WTC11 (cell line): Measurements from ENCODE around the gene RSPH3. TPM values are rescaled to one million over a fixed set of nuclear protein-coding genes. Genes with fewer than 3 reads are reported as not detected.

Experiments used
- AFF4 ChIP-seq: sonication (generic); formaldehyde crosslinking; IDR thresholded peaks from 2 replicates; pipeline ENCODE4 v1.8.1; 2023; ENCODE audit warnings: mild to moderate bottlenecking, missing genetic modification reagents, borderline replicate concordance
- ATF3 ChIP-seq: sonication (generic); formaldehyde crosslinking; conservative IDR thresholded peaks from 2 replicates; pipeline ENCODE4 v1.8.1; 2022; ENCODE audit warnings: mild to moderate bottlenecking, missing genetic modification reagents
- CBFB ChIP-seq: sonication (generic); formaldehyde crosslinking; IDR thresholded peaks from 2 replicates; pipeline ENCODE4 v1.8.1; 2022; ENCODE audit warnings: mild to moderate bottlenecking, low read depth, missing genetic modification reagents
- CREM ChIP-seq: sonication (generic); formaldehyde crosslinking; IDR thresholded peaks from 2 replicates; pipeline ENCODE4 v1.8.1; 2022; ENCODE audit warnings: mild to moderate bottlenecking, missing genetic modification reagents, moderate library complexity
- ELF4 ChIP-seq: sonication (generic); formaldehyde crosslinking; IDR thresholded peaks from 2 replicates; pipeline ENCODE4 v1.8.1; 2022; ENCODE audit warnings: low read depth, mild to moderate bottlenecking, moderate library complexity, missing genetic modification reagents
- FOXK1 ChIP-seq: sonication (generic); formaldehyde crosslinking; IDR thresholded peaks from 2 replicates; pipeline ENCODE4 v1.8.0; 2022; ENCODE audit warnings: mild to moderate bottlenecking, moderate library complexity, missing genetic modification reagents
- FOXP1 ChIP-seq: sonication (generic); formaldehyde crosslinking; IDR thresholded peaks from 2 replicates; pipeline ENCODE4 v1.8.0; 2022; ENCODE audit warnings: missing genetic modification reagents, mild to moderate bottlenecking, moderate library complexity, borderline replicate concordance
- NFYB ChIP-seq: sonication (generic); formaldehyde crosslinking; conservative IDR thresholded peaks from 2 replicates; pipeline ENCODE4 v1.8.0; 2022; ENCODE audit warnings: low read depth, missing genetic modification reagents
- NR2C2 ChIP-seq: sonication (generic); formaldehyde crosslinking; IDR thresholded peaks from 2 replicates; pipeline ENCODE4 v1.8.0; 2022; ENCODE audit warnings: mild to moderate bottlenecking, missing genetic modification reagents
- PREB ChIP-seq: sonication (generic); formaldehyde crosslinking; IDR thresholded peaks from 2 replicates; pipeline ENCODE4 v1.8.1; 2022; ENCODE audit warnings: mild to moderate bottlenecking, missing genetic modification reagents, moderate library complexity, borderline replicate concordance
- RELA ChIP-seq: sonication (generic); formaldehyde crosslinking; IDR thresholded peaks from 2 replicates; pipeline ENCODE4 v1.8.1; 2022; ENCODE audit warnings: missing genetic modification reagents, mild to moderate bottlenecking, borderline replicate concordance
- TEAD4 ChIP-seq: sonication (generic); formaldehyde crosslinking; IDR thresholded peaks from 2 replicates; pipeline ENCODE4 v1.8.0; 2022; ENCODE audit warnings: mild to moderate bottlenecking, missing genetic modification reagents
- ZMAT4 ChIP-seq: fragments of 250-450 bp; sonication (Bioruptor Pico); IDR thresholded peaks from 2 replicates; pipeline ENCODE4 v1.9.0; 2021; ENCODE audit warnings: mild to moderate bottlenecking
- ZNF232 ChIP-seq: sonication (generic); formaldehyde crosslinking; IDR thresholded peaks from 2 replicates; pipeline ENCODE4 v1.8.0; 2022; ENCODE audit warnings: mild to moderate bottlenecking, missing genetic modification reagents
- ZNF281 ChIP-seq: sonication (generic); formaldehyde crosslinking; IDR thresholded peaks from 2 replicates; pipeline ENCODE4 v1.8.0; 2023; ENCODE audit warnings: mild to moderate bottlenecking, missing genetic modification reagents
- ZNF317 ChIP-seq: sonication (generic); formaldehyde crosslinking; IDR thresholded peaks from 2 replicates; pipeline ENCODE4 v1.8.1; 2023; ENCODE audit warnings: low read depth, mild to moderate bottlenecking, moderate library complexity, missing genetic modification reagents, borderline replicate concordance
- ZNF671 ChIP-seq: fragments of 250-450 bp; sonication (Bioruptor Pico); IDR thresholded peaks from 2 replicates; pipeline ENCODE4 v1.8.0; 2021; ENCODE audit warnings: mild to moderate bottlenecking
- total RNA-seq: library from RNA; stranded (reverse); gene quantifications from 3 replicates; pipeline ENCODE4 v1.2.3, GENCODE V29; 2021
- TF ChIP-seq, protein P1 (sequence below): sonication (generic); formaldehyde crosslinking; IDR thresholded peaks from 2 replicates; pipeline ENCODE4 v1.8.1; 2023; ENCODE audit warnings: mild to moderate bottlenecking, missing genetic modification reagents, moderate library complexity
- TF ChIP-seq, protein P2 (sequence below): fragments of 250-450 bp; sonication (Bioruptor Pico); IDR thresholded peaks from 2 replicates; pipeline ENCODE4 v1.9.0; 2021; ENCODE audit warnings: moderate library complexity, mild to moderate bottlenecking, inconsistent platforms, borderline replicate concordance
- TF ChIP-seq, protein P3 (sequence below): fragments of 250-450 bp; sonication (Bioruptor Pico); IDR thresholded peaks from 2 replicates; pipeline ENCODE4 v1.9.0; 2021; ENCODE audit warnings: mild to moderate bottlenecking, borderline replicate concordance
- TF ChIP-seq, protein P4 (sequence below): sonication (generic); formaldehyde crosslinking; IDR thresholded peaks from 2 replicates; pipeline ENCODE4 v1.8.0; 2022; ENCODE audit warnings: mild to moderate bottlenecking, missing genetic modification reagents

Gene RSPH3
- total RNA-seq, 1 experiment from 2014 or later, result 3.2 TPM

DNA sequence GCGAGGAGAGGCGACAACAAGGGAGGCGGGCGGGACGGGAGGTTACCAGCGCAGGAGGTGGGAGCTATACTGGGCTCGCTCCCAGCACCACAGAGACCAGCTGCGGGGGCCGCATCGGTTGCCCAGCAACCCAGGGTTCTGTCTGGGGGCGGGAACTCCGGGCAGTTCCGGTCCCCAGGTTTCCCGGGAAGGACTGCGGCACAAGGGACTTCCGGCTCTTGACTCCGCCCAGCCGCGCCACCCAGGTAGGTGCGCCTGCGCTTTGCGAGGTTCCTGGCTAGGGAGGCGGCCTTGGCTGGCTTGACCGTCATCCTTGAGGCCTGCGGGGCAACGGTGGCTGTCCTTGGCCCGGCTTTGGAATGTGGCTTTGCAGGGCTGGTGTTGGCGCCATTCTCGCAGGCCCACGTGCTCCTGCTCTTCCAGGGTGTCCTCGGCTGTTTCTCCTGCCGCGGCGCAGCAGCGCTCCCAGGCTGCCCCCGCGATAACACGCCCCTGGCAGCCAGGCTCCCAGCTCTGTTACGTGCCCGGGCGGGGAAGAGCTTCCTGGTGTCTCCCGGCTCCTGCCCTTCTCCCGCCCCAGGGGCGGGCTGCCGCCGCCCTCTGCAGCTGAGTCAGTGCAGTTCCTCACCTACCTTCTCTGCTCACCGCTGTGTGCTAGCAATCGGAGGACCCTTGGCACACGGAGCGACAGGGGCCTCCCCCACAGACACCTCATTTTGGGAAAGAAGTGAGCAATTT lies at the start of gene RSPH3 (continued):
- TF ChIP-seq CREM (CRISPR knock-in tag) (peak; percentile 85; the same call in 1 of the 2 replicates), NFYB (CRISPR knock-in tag) (no peak), PREB (CRISPR knock-in tag) (peak; percentile 96), ZNF671 (CRISPR knock-in tag) (no peak), ZNF281 (no peak), ZNF317 (CRISPR knock-in tag) (no peak), ZNF232 (CRISPR knock-in tag) (peak; percentile 71; the same call in 1 of the 2 replicates), ZMAT4 (CRISPR knock-in tag) (no peak), RELA (peak; percentile 93), FOXP1 (peak; percentile 91), ELF4 (CRISPR knock-in tag) (no peak), AFF4 (CRISPR knock-in tag) (no peak), CBFB (CRISPR knock-in tag) (no peak; the same call in 1 of the 2 replicates), TEAD4 (CRISPR knock-in tag) (no peak), NR2C2 (no peak), ATF3 (CRISPR knock-in tag) (no peak), FOXK1 (CRISPR knock-in tag) (peak; percentile 69)
- TF ChIP-seq, protein P1, sequence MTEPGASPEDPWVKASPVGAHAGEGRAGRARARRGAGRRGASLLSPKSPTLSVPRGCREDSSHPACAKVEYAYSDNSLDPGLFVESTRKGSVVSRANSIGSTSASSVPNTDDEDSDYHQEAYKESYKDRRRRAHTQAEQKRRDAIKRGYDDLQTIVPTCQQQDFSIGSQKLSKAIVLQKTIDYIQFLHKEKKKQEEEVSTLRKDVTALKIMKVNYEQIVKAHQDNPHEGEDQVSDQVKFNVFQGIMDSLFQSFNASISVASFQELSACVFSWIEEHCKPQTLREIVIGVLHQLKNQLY (CRISPR knock-in tag), result 0 out of 2 replicates have a peak, but pooled peaks have one; percentile 52
- TF ChIP-seq, protein P2, sequence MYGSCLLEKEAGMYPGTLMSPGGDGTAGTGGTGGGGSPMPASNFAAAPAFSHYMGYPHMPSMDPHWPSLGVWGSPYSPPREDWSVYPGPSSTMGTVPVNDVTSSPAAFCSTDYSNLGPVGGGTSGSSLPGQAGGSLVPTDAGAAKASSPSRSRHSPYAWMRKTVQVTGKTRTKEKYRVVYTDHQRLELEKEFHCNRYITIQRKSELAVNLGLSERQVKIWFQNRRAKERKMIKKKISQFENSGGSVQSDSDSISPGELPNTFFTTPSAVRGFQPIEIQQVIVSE (CRISPR knock-in tag), result no peak
- TF ChIP-seq, protein P3, sequence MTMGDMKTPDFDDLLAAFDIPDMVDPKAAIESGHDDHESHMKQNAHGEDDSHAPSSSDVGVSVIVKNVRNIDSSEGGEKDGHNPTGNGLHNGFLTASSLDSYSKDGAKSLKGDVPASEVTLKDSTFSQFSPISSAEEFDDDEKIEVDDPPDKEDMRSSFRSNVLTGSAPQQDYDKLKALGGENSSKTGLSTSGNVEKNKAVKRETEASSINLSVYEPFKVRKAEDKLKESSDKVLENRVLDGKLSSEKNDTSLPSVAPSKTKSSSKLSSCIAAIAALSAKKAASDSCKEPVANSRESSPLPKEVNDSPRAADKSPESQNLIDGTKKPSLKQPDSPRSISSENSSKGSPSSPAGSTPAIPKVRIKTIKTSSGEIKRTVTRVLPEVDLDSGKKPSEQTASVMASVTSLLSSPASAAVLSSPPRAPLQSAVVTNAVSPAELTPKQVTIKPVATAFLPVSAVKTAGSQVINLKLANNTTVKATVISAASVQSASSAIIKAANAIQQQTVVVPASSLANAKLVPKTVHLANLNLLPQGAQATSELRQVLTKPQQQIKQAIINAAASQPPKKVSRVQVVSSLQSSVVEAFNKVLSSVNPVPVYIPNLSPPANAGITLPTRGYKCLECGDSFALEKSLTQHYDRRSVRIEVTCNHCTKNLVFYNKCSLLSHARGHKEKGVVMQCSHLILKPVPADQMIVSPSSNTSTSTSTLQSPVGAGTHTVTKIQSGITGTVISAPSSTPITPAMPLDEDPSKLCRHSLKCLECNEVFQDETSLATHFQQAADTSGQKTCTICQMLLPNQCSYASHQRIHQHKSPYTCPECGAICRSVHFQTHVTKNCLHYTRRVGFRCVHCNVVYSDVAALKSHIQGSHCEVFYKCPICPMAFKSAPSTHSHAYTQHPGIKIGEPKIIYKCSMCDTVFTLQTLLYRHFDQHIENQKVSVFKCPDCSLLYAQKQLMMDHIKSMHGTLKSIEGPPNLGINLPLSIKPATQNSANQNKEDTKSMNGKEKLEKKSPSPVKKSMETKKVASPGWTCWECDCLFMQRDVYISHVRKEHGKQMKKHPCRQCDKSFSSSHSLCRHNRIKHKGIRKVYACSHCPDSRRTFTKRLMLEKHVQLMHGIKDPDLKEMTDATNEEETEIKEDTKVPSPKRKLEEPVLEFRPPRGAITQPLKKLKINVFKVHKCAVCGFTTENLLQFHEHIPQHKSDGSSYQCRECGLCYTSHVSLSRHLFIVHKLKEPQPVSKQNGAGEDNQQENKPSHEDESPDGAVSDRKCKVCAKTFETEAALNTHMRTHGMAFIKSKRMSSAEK, result peak; percentile 44; the same call in 1 of the 2 replicates
- TF ChIP-seq, protein P4, sequence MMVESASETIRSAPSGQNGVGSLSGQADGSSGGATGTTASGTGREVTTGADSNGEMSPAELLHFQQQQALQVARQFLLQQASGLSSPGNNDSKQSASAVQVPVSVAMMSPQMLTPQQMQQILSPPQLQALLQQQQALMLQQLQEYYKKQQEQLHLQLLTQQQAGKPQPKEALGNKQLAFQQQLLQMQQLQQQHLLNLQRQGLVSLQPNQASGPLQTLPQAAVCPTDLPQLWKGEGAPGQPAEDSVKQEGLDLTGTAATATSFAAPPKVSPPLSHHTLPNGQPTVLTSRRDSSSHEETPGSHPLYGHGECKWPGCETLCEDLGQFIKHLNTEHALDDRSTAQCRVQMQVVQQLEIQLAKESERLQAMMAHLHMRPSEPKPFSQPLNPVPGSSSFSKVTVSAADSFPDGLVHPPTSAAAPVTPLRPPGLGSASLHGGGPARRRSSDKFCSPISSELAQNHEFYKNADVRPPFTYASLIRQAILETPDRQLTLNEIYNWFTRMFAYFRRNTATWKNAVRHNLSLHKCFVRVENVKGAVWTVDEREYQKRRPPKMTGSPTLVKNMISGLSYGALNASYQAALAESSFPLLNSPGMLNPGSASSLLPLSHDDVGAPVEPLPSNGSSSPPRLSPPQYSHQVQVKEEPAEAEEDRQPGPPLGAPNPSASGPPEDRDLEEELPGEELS, result peak; percentile 87
